HepG2 (cell line): ENCODE results near the gene TMEM14B. TPM values are rescaled to one million over a fixed set of nuclear protein-coding genes. Genes with fewer than 3 reads are reported as not detected.

Experiments used
- ARNT2 ChIP-seq: sonication (generic); formaldehyde crosslinking; IDR thresholded peaks from 2 replicates; pipeline ENCODE4 v1.8.0; 2022; ENCODE audit warnings: mild to moderate bottlenecking, low read depth, missing genetic modification reagents, moderate library complexity
- ATF7 ChIP-seq, 2 experiments: fragments of 450-650 bp in 1 of 2; sonication (generic) in 1 of 2; formaldehyde crosslinking in 1 of 2; IDR thresholded peaks; 2 replicates each; pipeline versions ENCODE4 v1.4.0 to v1.6.1; 2016 to 2020; ENCODE audit warnings: antibody characterized with exemption in 1 of 2, mild to moderate bottlenecking in 1 of 2, missing genetic modification reagents in 1 of 2
- HNRNPUL1 ChIP-seq: fragments of 200-400 bp; formaldehyde crosslinking; IDR thresholded peaks from 2 replicates; pipeline ENCODE4 v1.6.1; 2017; ENCODE audit warnings: low read depth, mild to moderate bottlenecking, low read length, moderate library complexity
- RNF2 ChIP-seq: fragments of 450-650 bp; conservative IDR thresholded peaks from 2 replicates; pipeline ENCODE4 v1.6.1; 2016; ENCODE audit warnings: low read depth
- SMC3 ChIP-seq: IDR thresholded peaks from 2 replicates; pipeline ENCODE4 v1.6.1; 2011; ENCODE audit warnings: low read length, improper control_type of control experiment
- SP4 ChIP-seq: sonication (generic); formaldehyde crosslinking; IDR thresholded peaks from 2 replicates; pipeline ENCODE4 v1.8.1; 2023; ENCODE audit warnings: mild to moderate bottlenecking, missing genetic modification reagents
- ZBTB3 ChIP-seq: sonication (generic); formaldehyde crosslinking; IDR thresholded peaks from 2 replicates; pipeline ENCODE4 v1.4.0; 2020; ENCODE audit warnings: low read depth, mild to moderate bottlenecking, moderate library complexity, missing genetic modification reagents, borderline replicate concordance
- ZBTB49 ChIP-seq: sonication (generic); formaldehyde crosslinking; IDR thresholded peaks from 2 replicates; pipeline ENCODE4 v1.4.0; 2020; ENCODE audit warnings: missing genetic modification reagents, borderline replicate concordance
- ZMAT5 ChIP-seq: sonication (generic); formaldehyde crosslinking; IDR thresholded peaks from 2 replicates; pipeline ENCODE4 v1.5.0; 2020; ENCODE audit warnings: mild to moderate bottlenecking, low read depth, missing genetic modification reagents, borderline replicate concordance
- ZMYM4 ChIP-seq: sonication (generic); formaldehyde crosslinking; IDR thresholded peaks from 2 replicates; pipeline ENCODE4 v1.8.1; 2023; ENCODE audit warnings: mild to moderate bottlenecking, missing genetic modification reagents
- ZNF10 ChIP-seq: sonication (generic); formaldehyde crosslinking; IDR thresholded peaks from 2 replicates; pipeline ENCODE4 v1.4.0; 2020; ENCODE audit warnings: mild to moderate bottlenecking, low read depth, missing genetic modification reagents, borderline replicate concordance
- ZNF136 ChIP-seq: sonication (generic); formaldehyde crosslinking; IDR thresholded peaks from 2 replicates; pipeline ENCODE4 v1.8.1; 2022; ENCODE audit warnings: low read depth, mild to moderate bottlenecking, moderate library complexity, missing genetic modification reagents
- ZNF629 ChIP-seq: sonication (generic); formaldehyde crosslinking; conservative IDR thresholded peaks from 2 replicates; pipeline ENCODE4 v1.5.0; 2020; ENCODE audit warnings: missing genetic modification reagents
- ZNF780A ChIP-seq: sonication (generic); formaldehyde crosslinking; IDR thresholded peaks from 2 replicates; pipeline ENCODE4 v1.8.0; 2022; ENCODE audit warnings: mild to moderate bottlenecking, missing genetic modification reagents, moderate library complexity
- ZNF781 ChIP-seq: sonication (generic); formaldehyde crosslinking; IDR thresholded peaks from 2 replicates; pipeline ENCODE4 v1.5.1; 2020; ENCODE audit warnings: borderline replicate concordance, mild to moderate bottlenecking, missing genetic modification reagents; ENCODE audit errors: not compliant biosample characterization
- polyA plus RNA-seq, 8 experiments: library from polyadenylated mRNA; depleted of rRNA in 3 of 8; stranded (reverse) in 7 of 8; unstranded in 1 of 8; fragments of >200 nt; fragmentation: Illumina TruSeq in 4 of 8; extraction: Trizol in 4 of 8; gene quantifications; 2 replicates each; pipeline versions ENCODE4 v1.2.1 to v1.2.3, GENCODE V29; 2011 to 2016; ENCODE audit warnings: low read depth in 4 of 8, missing spikeins in 1 of 8, mixed read lengths in 1 of 8; ENCODE audit not compliant: insufficient read depth in 1 of 8
- total RNA-seq, 5 experiments: library from RNA; depleted of rRNA; stranded (reverse); fragments of >200 nt; fragmentation: Illumina TruSeq; extraction: Trizol; gene quantifications; 2 replicates each; pipeline ENCODE4 v1.2.3, GENCODE V29; 2016; ENCODE audit warnings: low read depth in 1 of 5
- TF ChIP-seq, protein P1 (sequence below): sonication (generic); IDR thresholded peaks from 2 replicates; pipeline ENCODE4 v1.6.1; 2016; ENCODE audit warnings: low read depth, borderline replicate concordance
- TF ChIP-seq, protein P2 (sequence below): sonication (generic); formaldehyde crosslinking; IDR thresholded peaks from 2 replicates; pipeline ENCODE4 v1.4.0; 2020; ENCODE audit warnings: mild to moderate bottlenecking, missing genetic modification reagents
- TF ChIP-seq, protein P3 (sequence below): sonication (generic); formaldehyde crosslinking; IDR thresholded peaks from 2 replicates; pipeline ENCODE4 v1.5.1; 2020; ENCODE audit warnings: missing genetic modification reagents, mild to moderate bottlenecking, borderline replicate concordance
- TF ChIP-seq, protein P4 (sequence below): sonication (generic); formaldehyde crosslinking; IDR thresholded peaks from 2 replicates; pipeline ENCODE4 v1.5.0; 2020; ENCODE audit warnings: missing genetic modification reagents, mild to moderate bottlenecking, borderline replicate concordance

Gene TMEM14B
- total and polyA plus RNA-seq, 2 of the 13 experiments (the other 11 are each of a cell fraction or from before 2014, with no cell fraction given), result 133 to 200 TPM

DNA sequence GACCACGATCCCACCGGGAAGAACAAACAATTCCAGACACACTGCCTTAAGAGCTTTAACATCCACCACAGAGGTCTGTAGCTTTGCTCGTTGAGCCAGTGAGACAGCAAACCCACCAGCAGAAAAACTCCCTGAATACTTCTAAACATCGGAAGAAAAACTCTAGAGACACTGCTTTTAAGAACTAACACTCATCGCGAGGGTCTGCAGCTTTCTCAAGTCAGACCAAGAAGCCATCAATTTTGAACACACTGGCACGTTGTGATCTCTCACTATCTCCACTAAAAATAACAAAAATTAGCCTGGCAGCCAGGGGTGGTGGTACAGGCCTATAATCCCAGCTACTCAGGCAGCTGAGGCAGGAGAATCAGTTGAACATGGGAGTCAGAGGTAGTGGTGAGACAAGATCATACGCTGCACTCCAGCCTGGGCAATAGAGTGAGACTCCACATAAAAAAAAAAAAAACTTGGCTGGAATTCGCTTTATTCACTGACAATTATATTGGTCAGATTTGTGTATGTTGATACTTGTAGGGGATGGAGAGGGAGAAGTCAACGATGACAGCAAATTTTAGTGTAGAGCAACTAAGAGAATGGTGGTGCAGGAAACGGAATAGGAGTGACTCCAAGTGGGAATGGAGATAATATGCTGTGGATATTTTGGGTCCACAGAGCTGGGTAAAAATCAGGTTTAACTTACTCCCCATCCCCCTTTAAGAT, 25.6 kb upstream of the TMEM14B start (continued):
- TF ChIP-seq, protein P1, sequence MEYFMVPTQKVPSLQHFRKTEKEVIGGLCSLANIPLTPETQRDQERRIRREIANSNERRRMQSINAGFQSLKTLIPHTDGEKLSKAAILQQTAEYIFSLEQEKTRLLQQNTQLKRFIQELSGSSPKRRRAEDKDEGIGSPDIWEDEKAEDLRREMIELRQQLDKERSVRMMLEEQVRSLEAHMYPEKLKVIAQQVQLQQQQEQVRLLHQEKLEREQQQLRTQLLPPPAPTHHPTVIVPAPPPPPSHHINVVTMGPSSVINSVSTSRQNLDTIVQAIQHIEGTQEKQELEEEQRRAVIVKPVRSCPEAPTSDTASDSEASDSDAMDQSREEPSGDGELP, result 0 out of 2 replicates have a peak, but pooled peaks have one; percentile 3
- peak; percentile 11 for TF ChIP-seq ZNF781 (CRISPR knock-in tag)
- TF ChIP-seq ATF7 (IDR thresholded peaks at IDR 0.05), result no peak
- TF ChIP-seq ATF7 (CRISPR knock-in tag; IDR thresholded peaks at IDR 0.05), result no peak
- TF ChIP-seq ZBTB49 (CRISPR knock-in tag), result no peak
- TF ChIP-seq, protein P2, sequence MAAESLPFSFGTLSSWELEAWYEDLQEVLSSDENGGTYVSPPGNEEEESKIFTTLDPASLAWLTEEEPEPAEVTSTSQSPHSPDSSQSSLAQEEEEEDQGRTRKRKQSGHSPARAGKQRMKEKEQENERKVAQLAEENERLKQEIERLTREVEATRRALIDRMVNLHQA (CRISPR knock-in tag), result no peak
- no peak for TF ChIP-seq HNRNPUL1
- no peak for TF ChIP-seq ZMAT5 (CRISPR knock-in tag)
- no peak for TF ChIP-seq ZNF780A (CRISPR knock-in tag)
- TF ChIP-seq SMC3, result no peak
- no peak for TF ChIP-seq ZMYM4 (CRISPR knock-in tag)
- TF ChIP-seq ZNF629, result no peak
- TF ChIP-seq, protein P3, sequence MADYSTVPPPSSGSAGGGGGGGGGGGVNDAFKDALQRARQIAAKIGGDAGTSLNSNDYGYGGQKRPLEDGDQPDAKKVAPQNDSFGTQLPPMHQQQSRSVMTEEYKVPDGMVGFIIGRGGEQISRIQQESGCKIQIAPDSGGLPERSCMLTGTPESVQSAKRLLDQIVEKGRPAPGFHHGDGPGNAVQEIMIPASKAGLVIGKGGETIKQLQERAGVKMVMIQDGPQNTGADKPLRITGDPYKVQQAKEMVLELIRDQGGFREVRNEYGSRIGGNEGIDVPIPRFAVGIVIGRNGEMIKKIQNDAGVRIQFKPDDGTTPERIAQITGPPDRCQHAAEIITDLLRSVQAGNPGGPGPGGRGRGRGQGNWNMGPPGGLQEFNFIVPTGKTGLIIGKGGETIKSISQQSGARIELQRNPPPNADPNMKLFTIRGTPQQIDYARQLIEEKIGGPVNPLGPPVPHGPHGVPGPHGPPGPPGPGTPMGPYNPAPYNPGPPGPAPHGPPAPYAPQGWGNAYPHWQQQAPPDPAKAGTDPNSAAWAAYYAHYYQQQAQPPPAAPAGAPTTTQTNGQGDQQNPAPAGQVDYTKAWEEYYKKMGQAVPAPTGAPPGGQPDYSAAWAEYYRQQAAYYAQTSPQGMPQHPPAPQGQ (CRISPR knock-in tag), result no peak
- TF ChIP-seq ZNF136 (CRISPR knock-in tag), result no peak
- no peak for TF ChIP-seq ARNT2 (CRISPR knock-in tag)
- no peak for TF ChIP-seq ZBTB3 (CRISPR knock-in tag)
- TF ChIP-seq, protein P4, sequence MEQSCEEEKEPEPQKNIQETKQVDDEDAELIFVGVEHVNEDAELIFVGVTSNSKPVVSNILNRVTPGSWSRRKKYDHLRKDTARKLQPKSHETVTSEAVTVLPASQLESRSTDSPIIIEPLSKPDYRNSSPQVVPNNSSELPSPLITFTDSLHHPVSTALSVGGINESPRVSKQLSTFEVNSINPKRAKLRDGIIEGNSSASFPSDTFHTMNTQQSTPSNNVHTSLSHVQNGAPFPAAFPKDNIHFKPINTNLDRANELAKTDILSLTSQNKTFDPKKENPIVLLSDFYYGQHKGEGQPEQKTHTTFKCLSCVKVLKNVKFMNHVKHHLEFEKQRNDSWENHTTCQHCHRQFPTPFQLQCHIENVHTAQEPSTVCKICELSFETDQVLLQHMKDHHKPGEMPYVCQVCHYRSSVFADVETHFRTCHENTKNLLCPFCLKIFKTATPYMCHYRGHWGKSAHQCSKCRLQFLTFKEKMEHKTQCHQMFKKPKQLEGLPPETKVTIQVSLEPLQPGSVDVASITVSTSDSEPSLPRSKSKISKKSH (CRISPR knock-in tag), result no peak
- TF ChIP-seq SP4 (CRISPR knock-in tag), result no peak
- no peak for TF ChIP-seq RNF2
- TF ChIP-seq ZNF10 (CRISPR knock-in tag), result no peak
